ENCODE results near the gene DCDC2.

DNA sequence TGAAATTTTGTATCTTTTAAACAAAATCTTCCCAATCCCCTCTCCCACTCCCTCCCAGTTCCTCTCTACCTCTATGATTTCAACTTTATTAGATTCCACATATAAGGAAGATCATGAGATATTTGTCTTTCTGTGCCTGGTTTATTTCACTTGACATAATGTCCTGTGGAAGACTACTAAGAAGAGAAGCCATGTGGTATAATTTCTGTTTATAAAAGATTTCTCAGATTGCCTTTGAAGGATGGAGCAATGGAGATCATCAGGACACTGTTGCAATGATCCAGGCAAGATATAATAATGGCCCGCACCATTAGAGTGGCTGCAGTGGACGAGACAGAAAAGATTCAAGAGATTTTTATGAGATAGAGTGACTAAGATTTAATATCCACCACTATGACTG lies 218.8 kb downstream of the DCDC2 start:
- TF ChIP-seq, protein P1, sequence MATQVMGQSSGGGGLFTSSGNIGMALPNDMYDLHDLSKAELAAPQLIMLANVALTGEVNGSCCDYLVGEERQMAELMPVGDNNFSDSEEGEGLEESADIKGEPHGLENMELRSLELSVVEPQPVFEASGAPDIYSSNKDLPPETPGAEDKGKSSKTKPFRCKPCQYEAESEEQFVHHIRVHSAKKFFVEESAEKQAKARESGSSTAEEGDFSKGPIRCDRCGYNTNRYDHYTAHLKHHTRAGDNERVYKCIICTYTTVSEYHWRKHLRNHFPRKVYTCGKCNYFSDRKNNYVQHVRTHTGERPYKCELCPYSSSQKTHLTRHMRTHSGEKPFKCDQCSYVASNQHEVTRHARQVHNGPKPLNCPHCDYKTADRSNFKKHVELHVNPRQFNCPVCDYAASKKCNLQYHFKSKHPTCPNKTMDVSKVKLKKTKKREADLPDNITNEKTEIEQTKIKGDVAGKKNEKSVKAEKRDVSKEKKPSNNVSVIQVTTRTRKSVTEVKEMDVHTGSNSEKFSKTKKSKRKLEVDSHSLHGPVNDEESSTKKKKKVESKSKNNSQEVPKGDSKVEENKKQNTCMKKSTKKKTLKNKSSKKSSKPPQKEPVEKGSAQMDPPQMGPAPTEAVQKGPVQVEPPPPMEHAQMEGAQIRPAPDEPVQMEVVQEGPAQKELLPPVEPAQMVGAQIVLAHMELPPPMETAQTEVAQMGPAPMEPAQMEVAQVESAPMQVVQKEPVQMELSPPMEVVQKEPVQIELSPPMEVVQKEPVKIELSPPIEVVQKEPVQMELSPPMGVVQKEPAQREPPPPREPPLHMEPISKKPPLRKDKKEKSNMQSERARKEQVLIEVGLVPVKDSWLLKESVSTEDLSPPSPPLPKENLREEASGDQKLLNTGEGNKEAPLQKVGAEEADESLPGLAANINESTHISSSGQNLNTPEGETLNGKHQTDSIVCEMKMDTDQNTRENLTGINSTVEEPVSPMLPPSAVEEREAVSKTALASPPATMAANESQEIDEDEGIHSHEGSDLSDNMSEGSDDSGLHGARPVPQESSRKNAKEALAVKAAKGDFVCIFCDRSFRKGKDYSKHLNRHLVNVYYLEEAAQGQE (IDR thresholded peaks at IDR 0.05; ENCODE audit: insufficient read depth in 1 of 2, low read depth in 2 of 2, low read length in 2 of 2) = no peak
- no peak for TF ChIP-seq POLR2AphosphoS5 (IDR thresholded peaks at IDR 0.05; ENCODE audit: low read depth, low read length)

Data from PFSK-1 (cell line).